HepG2 (cell line): ENCODE data around the gene CSTF3. TPM values are rescaled to one million over a fixed set of nuclear protein-coding genes. Genes with fewer than 3 reads are reported as not detected.

Experiments used
- ATAC-seq: fragments of 200-7000 bp; cut with Tn5 transposase; 3 replicates; pipeline ENCODE4 v1.9.1; 2020; ENCODE audit warnings: mild to moderate bottlenecking, moderate library complexity
- BruUV-seq: library from RNA; stranded (reverse); fragments of 400-500 nt; replicated peaks from 2 replicates; lab custom pipeline; 2021; lab: Mats Ljungman, UMichigan
- CTCF ChIA-PET: fragments of 300-600 bp; formaldehyde crosslinking; extraction: SDS; loops from one replicate; lab custom pipeline; 2021; ENCODE audit warnings: low total read pairs, inconsistent platforms, low intra/inter-chr PET ratio; lab: Yijun Ruan, JAX
- POLR2A ChIA-PET: fragments of 350-600 bp; sonication (Branson Sonifier 250); formaldehyde crosslinking; loops from one replicate; lab custom pipeline; 2020; ENCODE audit warnings: antibody characterized with exemption, inconsistent platforms; lab: Yijun Ruan, JAX
- DNase-seq: peaks from one replicate; pipeline ENCODE4 v3.0.0-alpha.2; 2015; ENCODE audit warnings: low spot score
- FAIRE-seq: peaks from 3 replicates; lab custom pipeline; 2011; peaks lifted over from hg19 to GRCh38; lab: Jason Lieb, UNC
- H2AFZ ChIP-seq: one replicate; pipeline ENCODE4 v1.6.1; 2011; ENCODE audit warnings: low read length, inconsistent platforms
- H3K27ac ChIP-seq: fragments of 300-600 bp; 3 replicates; pipeline ENCODE4 v1.8.0; 2011; ENCODE audit warnings: mixed run types, mild to moderate bottlenecking, mixed read lengths, low read length, inconsistent platforms; ENCODE audit not compliant: insufficient read depth; ENCODE audit errors: extremely low read length
- H3K27me3 ChIP-seq, 2 experiments: fragments of 200-600 bp in 1 of 2; 2 replicates in 1 of 2; 3 replicates in 1 of 2; pipeline versions ENCODE4 v1.6.0 to v1.8.0; 2011; ENCODE audit warnings: low read length in 2 of 2, mild to moderate bottlenecking in 2 of 2, moderate library complexity in 2 of 2, inconsistent platforms in 1 of 2; ENCODE audit not compliant: insufficient read depth in 2 of 2, control insufficient read depth in 1 of 2
- H3K36me3 ChIP-seq, 2 experiments: fragments of 200-600 bp in 1 of 2; replicated peaks in 1 of 2; 2 replicates in 1 of 2; 3 replicates in 1 of 2; pipeline versions ENCODE4 v1.5.1 to v1.8.0; 2011; ENCODE audit warnings: low read length in 2 of 2, inconsistent platforms in 1 of 2; ENCODE audit not compliant: insufficient read depth in 2 of 2, control insufficient read depth in 1 of 2
- H3K4me1 ChIP-seq: 2 replicates; pipeline ENCODE4 v1.5.1; 2012; ENCODE audit warnings: low read length, inconsistent platforms; ENCODE audit not compliant: insufficient read depth
- H3K4me2 ChIP-seq: 2 replicates; pipeline ENCODE4 v1.6.0; 2011; ENCODE audit warnings: low read depth, low read length, inconsistent platforms
- H3K4me3 ChIP-seq, 3 experiments: fragments of 200-600 bp in 1 of 3; sonication (generic), shearing (Covaris generic) in 1 of 3; replicated peaks in 1 of 3; 2 replicates each; pipeline ENCODE4 v1.5.1; 2011 to 2016; ENCODE audit warnings: low read length in 3 of 3, inconsistent platforms in 2 of 3, low read depth in 2 of 3, mild to moderate bottlenecking in 2 of 3, control low read depth in 1 of 3, mixed read lengths in 1 of 3; ENCODE audit not compliant: insufficient read depth in 1 of 3
- H3K79me2 ChIP-seq: one replicate; pipeline ENCODE4 v1.6.1; 2011; ENCODE audit warnings: low read length, inconsistent platforms; ENCODE audit not compliant: insufficient read depth
- H3K9ac ChIP-seq: 2 replicates; pipeline ENCODE4 v1.6.0; 2011; ENCODE audit warnings: mild to moderate bottlenecking, low read depth, low read length, inconsistent platforms; ENCODE audit not compliant: insufficient read depth
- H3K9me3 ChIP-seq: 2 replicates; pipeline ENCODE4 v1.5.1; 2012; ENCODE audit warnings: mild to moderate bottlenecking, low read length
- H4K20me1 ChIP-seq: 2 replicates; pipeline ENCODE4 v1.6.0; 2011; ENCODE audit warnings: inconsistent platforms, mild to moderate bottlenecking, low read length, moderate library complexity; ENCODE audit not compliant: insufficient read depth
- AGO1 ChIP-seq: fragments of 200-400 bp; formaldehyde crosslinking; IDR thresholded peaks from 2 replicates; pipeline ENCODE4 v1.6.1; 2017; ENCODE audit warnings: mild to moderate bottlenecking, low read depth, low read length, moderate library complexity; ENCODE audit not compliant: poor library complexity, severe bottlenecking
- CAMTA2 ChIP-seq: sonication (generic); formaldehyde crosslinking; IDR thresholded peaks from 2 replicates; pipeline ENCODE4 v1.4.0; 2020; ENCODE audit warnings: mild to moderate bottlenecking, missing genetic modification reagents, borderline replicate concordance
- DPF2 ChIP-seq: sonication (generic); formaldehyde crosslinking; IDR thresholded peaks from 2 replicates; pipeline ENCODE4 v1.4.0; 2020; ENCODE audit warnings: mild to moderate bottlenecking, low read depth, missing genetic modification reagents, borderline replicate concordance
- ISL2 ChIP-seq: sonication (generic); formaldehyde crosslinking; IDR thresholded peaks from 2 replicates; pipeline ENCODE4 v1.5.0; 2020; ENCODE audit warnings: missing genetic modification reagents
- SAP130 ChIP-seq: IDR thresholded peaks from 2 replicates; pipeline ENCODE4 v1.6.1; 2016; ENCODE audit warnings: low read depth
- SMAD9 ChIP-seq: sonication (generic); formaldehyde crosslinking; IDR thresholded peaks from 2 replicates; pipeline ENCODE4 v1.5.1; 2020; ENCODE audit warnings: mild to moderate bottlenecking, missing genetic modification reagents
- SMC3 ChIP-seq: IDR thresholded peaks from 2 replicates; pipeline ENCODE4 v1.6.1; 2011; ENCODE audit warnings: low read length, improper control_type of control experiment
- SNRNP70 ChIP-seq: fragments of 200-400 bp; formaldehyde crosslinking; IDR thresholded peaks from 2 replicates; pipeline ENCODE4 v1.6.1; 2017; ENCODE audit warnings: mild to moderate bottlenecking, low read depth, low read length, moderate library complexity
- ZNF431 ChIP-seq: sonication (generic); formaldehyde crosslinking; IDR thresholded peaks from 2 replicates; pipeline ENCODE4 v1.9.0; 2022; ENCODE audit warnings: missing genetic modification reagents, low read depth, mild to moderate bottlenecking, borderline replicate concordance
- ZSCAN30 ChIP-seq: sonication (generic); formaldehyde crosslinking; IDR thresholded peaks from 2 replicates; pipeline ENCODE4 v1.5.0; 2020; ENCODE audit warnings: mild to moderate bottlenecking, missing genetic modification reagents
- WGBS: methylation state at CpG from one replicate; pipeline ENCODE4 v1.1.6; 2017; ENCODE audit warnings: low lambda C conversion rate; 5-methylcytosine and 5-hydroxymethylcytosine counted together
- in situ Hi-C: cut with HindIII; loops from 2 replicates; pipeline ENCODE4 v1.10.0; 2017; ENCODE audit warnings: low pct_unique_long_range_greater_than_20kb; ENCODE audit not compliant: extremely low pct_ligation_motif_present
- intact Hi-C: fragments of 100-400 bp; cut with micrococcal nuclease; formaldehyde crosslinking; loops from one replicate; pipeline ENCODE4 v1.10.0; 2022; ENCODE audit not compliant: unreplicated experiment
- polyA plus RNA-seq, 8 experiments: library from polyadenylated mRNA; depleted of rRNA in 3 of 8; stranded (reverse) in 7 of 8; unstranded in 1 of 8; fragments of >200 nt; fragmentation: Illumina TruSeq in 4 of 8; extraction: Trizol in 4 of 8; gene quantifications; 2 replicates each; pipeline versions ENCODE4 v1.2.1 to v1.2.3, GENCODE V29; 2011 to 2016; ENCODE audit warnings: low read depth in 4 of 8, missing spikeins in 1 of 8, mixed read lengths in 1 of 8; ENCODE audit not compliant: insufficient read depth in 1 of 8
- total RNA-seq, 5 experiments: library from RNA; depleted of rRNA; stranded (reverse); fragments of >200 nt; fragmentation: Illumina TruSeq; extraction: Trizol; gene quantifications; 2 replicates each; pipeline ENCODE4 v1.2.3, GENCODE V29; 2016; ENCODE audit warnings: low read depth in 1 of 5
- TF ChIP-seq, protein P1 (sequence below): sonication (generic); formaldehyde crosslinking; IDR thresholded peaks from 2 replicates; pipeline ENCODE4 v1.4.0; 2020; ENCODE audit warnings: mild to moderate bottlenecking, missing genetic modification reagents

The CSTF3 gene
- total and polyA plus RNA-seq, 2 of the 13 experiments (the other 11 are each of a cell fraction or from before 2014, with no cell fraction given): 21.5 to 43.6 TPM

DNA sequence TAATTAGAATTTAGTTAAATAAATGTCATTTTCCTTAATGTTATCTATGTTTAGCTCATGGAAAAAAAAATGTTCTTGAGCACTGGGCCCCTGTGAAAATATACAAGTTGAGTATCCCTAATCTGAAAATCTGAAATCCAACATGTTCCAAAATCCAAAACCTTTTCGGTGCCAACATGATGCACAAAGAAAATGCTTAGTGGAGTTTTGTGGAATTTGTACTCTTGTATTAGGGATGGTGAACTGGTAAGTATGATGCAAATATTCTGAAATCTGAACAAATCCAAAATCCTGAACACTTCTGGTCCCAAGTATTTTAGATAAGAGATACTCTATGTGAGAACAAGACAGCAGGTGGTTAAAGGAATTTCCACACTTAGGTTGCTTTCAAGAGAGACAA lies 77.4 kb downstream of the CSTF3 start:
- ChIA-PET CTCF (no interaction called here), POLR2A (no interaction called here)
- DNase-seq (no peak), FAIRE-seq (no peak), ATAC-seq (no peak)
- WGBS: 93% methylated on average over 1 of the region's 1 CpG
- intact Hi-C loops: no loop called here
- no peaks in the 10 kb centered on the region for H3K9me3 ChIP-seq
- no peaks in the 10 kb centered on the region for H3K27me3 ChIP-seq
- H3K4me3 ChIP-seq: no peak overlapping the region
- H3K27ac ChIP-seq: no peak overlapping the region
- peaks cover 18% of the 10 kb centered on the region for H3K4me1 ChIP-seq
- no peaks in the 10 kb centered on the region for H3K79me2 ChIP-seq
- BruUV-seq: no TSS peak
- no peak overlapping the region for H3K4me2 ChIP-seq
- in situ Hi-C loops: no loop called here
- peaks cover 2 to 53% of the 10 kb centered on the region in 2 experiments for H3K36me3 ChIP-seq
- H3K9ac ChIP-seq: no peak overlapping the region
- no peaks in the 10 kb centered on the region for H4K20me1 ChIP-seq
- no peak for TF ChIP-seq ISL2 (CRISPR knock-in tag)
- no peak for TF ChIP-seq AGO1
- no peak for TF ChIP-seq SNRNP70
- no peak for TF ChIP-seq DPF2 (CRISPR knock-in tag)
- no peak for TF ChIP-seq ZSCAN30 (CRISPR knock-in tag)
- no peak for TF ChIP-seq SAP130 (CRISPR knock-in tag)
- TF ChIP-seq, protein P1, sequence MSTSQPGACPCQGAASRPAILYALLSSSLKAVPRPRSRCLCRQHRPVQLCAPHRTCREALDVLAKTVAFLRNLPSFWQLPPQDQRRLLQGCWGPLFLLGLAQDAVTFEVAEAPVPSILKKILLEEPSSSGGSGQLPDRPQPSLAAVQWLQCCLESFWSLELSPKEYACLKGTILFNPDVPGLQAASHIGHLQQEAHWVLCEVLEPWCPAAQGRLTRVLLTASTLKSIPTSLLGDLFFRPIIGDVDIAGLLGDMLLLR (CRISPR knock-in tag): no peak
- TF ChIP-seq SMAD9 (CRISPR knock-in tag): no peak
- no peak for TF ChIP-seq CAMTA2 (CRISPR knock-in tag)
- TF ChIP-seq SMC3: no peak
- TF ChIP-seq ZNF431 (CRISPR knock-in tag): no peak
- TF ChIP-seq, all 625 proteins: peak for 0
- no peak overlapping the region for H2AFZ ChIP-seq
